HepG2 (cell line): ENCODE results near the gene DEPDC1. TPM values are rescaled to one million over a fixed set of nuclear protein-coding genes. Genes with fewer than 3 reads are reported as not detected.

Experiments used
- ATAC-seq: fragments of 200-7000 bp; cut with Tn5 transposase; 3 replicates; pipeline ENCODE4 v1.9.1; 2020; ENCODE audit warnings: mild to moderate bottlenecking, moderate library complexity
- BruUV-seq: library from RNA; stranded (reverse); fragments of 400-500 nt; replicated peaks from 2 replicates; lab custom pipeline; 2021; lab: Mats Ljungman, UMichigan
- CTCF ChIA-PET: fragments of 300-600 bp; formaldehyde crosslinking; extraction: SDS; loops from one replicate; lab custom pipeline; 2021; ENCODE audit warnings: low total read pairs, inconsistent platforms, low intra/inter-chr PET ratio; lab: Yijun Ruan, JAX
- POLR2A ChIA-PET: fragments of 350-600 bp; sonication (Branson Sonifier 250); formaldehyde crosslinking; loops from one replicate; lab custom pipeline; 2020; ENCODE audit warnings: antibody characterized with exemption, inconsistent platforms; lab: Yijun Ruan, JAX
- DNase-seq: peaks from one replicate; pipeline ENCODE4 v3.0.0-alpha.2; 2015; ENCODE audit warnings: low spot score
- FAIRE-seq: peaks from 3 replicates; lab custom pipeline; 2011; peaks lifted over from hg19 to GRCh38; lab: Jason Lieb, UNC
- H2AFZ ChIP-seq: one replicate; pipeline ENCODE4 v1.6.1; 2011; ENCODE audit warnings: low read length, inconsistent platforms
- H3K27ac ChIP-seq: fragments of 300-600 bp; 3 replicates; pipeline ENCODE4 v1.8.0; 2011; ENCODE audit warnings: mixed run types, mild to moderate bottlenecking, mixed read lengths, low read length, inconsistent platforms; ENCODE audit not compliant: insufficient read depth; ENCODE audit errors: extremely low read length
- H3K27me3 ChIP-seq, 2 experiments: fragments of 200-600 bp in 1 of 2; 2 replicates in 1 of 2; 3 replicates in 1 of 2; pipeline versions ENCODE4 v1.6.0 to v1.8.0; 2011; ENCODE audit warnings: low read length in 2 of 2, mild to moderate bottlenecking in 2 of 2, moderate library complexity in 2 of 2, inconsistent platforms in 1 of 2; ENCODE audit not compliant: insufficient read depth in 2 of 2, control insufficient read depth in 1 of 2
- H3K36me3 ChIP-seq, 2 experiments: fragments of 200-600 bp in 1 of 2; replicated peaks in 1 of 2; 2 replicates in 1 of 2; 3 replicates in 1 of 2; pipeline versions ENCODE4 v1.5.1 to v1.8.0; 2011; ENCODE audit warnings: low read length in 2 of 2, inconsistent platforms in 1 of 2; ENCODE audit not compliant: insufficient read depth in 2 of 2, control insufficient read depth in 1 of 2
- H3K4me1 ChIP-seq: 2 replicates; pipeline ENCODE4 v1.5.1; 2012; ENCODE audit warnings: low read length, inconsistent platforms; ENCODE audit not compliant: insufficient read depth
- H3K4me2 ChIP-seq: 2 replicates; pipeline ENCODE4 v1.6.0; 2011; ENCODE audit warnings: low read depth, low read length, inconsistent platforms
- H3K4me3 ChIP-seq, 3 experiments: fragments of 200-600 bp in 1 of 3; sonication (generic), shearing (Covaris generic) in 1 of 3; replicated peaks in 1 of 3; 2 replicates each; pipeline ENCODE4 v1.5.1; 2011 to 2016; ENCODE audit warnings: low read length in 3 of 3, inconsistent platforms in 2 of 3, low read depth in 2 of 3, mild to moderate bottlenecking in 2 of 3, control low read depth in 1 of 3, mixed read lengths in 1 of 3; ENCODE audit not compliant: insufficient read depth in 1 of 3
- H3K79me2 ChIP-seq: one replicate; pipeline ENCODE4 v1.6.1; 2011; ENCODE audit warnings: low read length, inconsistent platforms; ENCODE audit not compliant: insufficient read depth
- H3K9ac ChIP-seq: 2 replicates; pipeline ENCODE4 v1.6.0; 2011; ENCODE audit warnings: mild to moderate bottlenecking, low read depth, low read length, inconsistent platforms; ENCODE audit not compliant: insufficient read depth
- H3K9me3 ChIP-seq: 2 replicates; pipeline ENCODE4 v1.5.1; 2012; ENCODE audit warnings: mild to moderate bottlenecking, low read length
- H4K20me1 ChIP-seq: 2 replicates; pipeline ENCODE4 v1.6.0; 2011; ENCODE audit warnings: inconsistent platforms, mild to moderate bottlenecking, low read length, moderate library complexity; ENCODE audit not compliant: insufficient read depth
- GATAD1 ChIP-seq: IDR thresholded peaks from 2 replicates; pipeline ENCODE4 v1.6.1; 2016; ENCODE audit warnings: missing genetic modification reagents, missing compliant biosample characterization
- MAFF ChIP-seq: IDR thresholded peaks from 2 replicates; pipeline ENCODE4 v1.6.1; 2011; ENCODE audit warnings: low read depth, low read length, improper control_type of control experiment
- TGIF2 ChIP-seq: IDR thresholded peaks from 2 replicates; pipeline ENCODE4 v1.6.1; 2016; ENCODE audit warnings: control low read depth, missing compliant biosample characterization
- ZNF234 ChIP-seq: sonication (generic); formaldehyde crosslinking; conservative IDR thresholded peaks from 2 replicates; pipeline ENCODE4 v1.5.1; 2020; ENCODE audit warnings: mild to moderate bottlenecking, missing genetic modification reagents
- WGBS: methylation state at CpG from one replicate; pipeline ENCODE4 v1.1.6; 2017; ENCODE audit warnings: low lambda C conversion rate; 5-methylcytosine and 5-hydroxymethylcytosine counted together
- in situ Hi-C: cut with HindIII; loops from 2 replicates; pipeline ENCODE4 v1.10.0; 2017; ENCODE audit warnings: low pct_unique_long_range_greater_than_20kb; ENCODE audit not compliant: extremely low pct_ligation_motif_present
- intact Hi-C: fragments of 100-400 bp; cut with micrococcal nuclease; formaldehyde crosslinking; loops from one replicate; pipeline ENCODE4 v1.10.0; 2022; ENCODE audit not compliant: unreplicated experiment
- polyA plus RNA-seq, 8 experiments: library from polyadenylated mRNA; depleted of rRNA in 3 of 8; stranded (reverse) in 7 of 8; unstranded in 1 of 8; fragments of >200 nt; fragmentation: Illumina TruSeq in 4 of 8; extraction: Trizol in 4 of 8; gene quantifications; 2 replicates each; pipeline versions ENCODE4 v1.2.1 to v1.2.3, GENCODE V29; 2011 to 2016; ENCODE audit warnings: low read depth in 4 of 8, missing spikeins in 1 of 8, mixed read lengths in 1 of 8; ENCODE audit not compliant: insufficient read depth in 1 of 8
- total RNA-seq, 5 experiments: library from RNA; depleted of rRNA; stranded (reverse); fragments of >200 nt; fragmentation: Illumina TruSeq; extraction: Trizol; gene quantifications; 2 replicates each; pipeline ENCODE4 v1.2.3, GENCODE V29; 2016; ENCODE audit warnings: low read depth in 1 of 5
- TF ChIP-seq, protein P1 (sequence below): sonication (generic); formaldehyde crosslinking; IDR thresholded peaks from 2 replicates; pipeline ENCODE4 v1.4.0; 2020; ENCODE audit warnings: mild to moderate bottlenecking, missing genetic modification reagents
- TF ChIP-seq, protein P2 (sequence below): sonication (generic); formaldehyde crosslinking; IDR thresholded peaks from 2 replicates; pipeline ENCODE4 v1.4.0; 2020; ENCODE audit warnings: missing genetic modification reagents

The DEPDC1 gene
- total and polyA plus RNA-seq, 2 of the 13 experiments (the other 11 are each of a cell fraction or from before 2014, with no cell fraction given): 7.0 to 20.2 TPM

DNA sequence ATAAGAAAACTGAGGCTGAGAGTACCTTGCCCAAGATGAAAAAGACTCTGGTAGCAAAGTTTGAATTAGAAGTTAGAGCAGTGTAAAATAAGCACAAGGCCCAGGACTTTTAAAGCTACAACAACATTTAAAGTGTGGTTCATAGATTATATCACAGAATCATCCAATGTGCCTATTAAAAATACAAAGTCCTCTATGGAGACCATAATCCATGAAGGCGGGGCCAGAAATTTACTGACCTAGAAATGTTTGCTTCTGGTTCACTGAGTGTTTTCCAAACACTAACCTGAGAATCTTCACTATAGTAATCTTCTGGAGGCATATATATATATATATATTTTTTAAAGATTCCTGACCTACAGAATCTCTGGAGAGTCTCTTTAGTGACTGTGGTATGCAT is 12.3 kb downstream of the DEPDC1 start:
- Histone ChIP-seq H3K9me3 (no peaks in the 10 kb centered on the region), H3K4me2 (no peak overlapping the region), H3K79me2 (no peaks in the 10 kb centered on the region), H3K4me3 (no peak overlapping the region), H3K9ac (no peak overlapping the region)
- DNase-seq (no peak), ATAC-seq (no peak)
- CTCF ChIA-PET: no interaction called here
- no TSS peak for BruUV-seq
- TF ChIP-seq MAFF: no peak
- no peak for TF ChIP-seq ZNF234 (CRISPR knock-in tag)
- TF ChIP-seq TGIF2 (CRISPR knock-in tag): no peak
- TF ChIP-seq, protein P1, sequence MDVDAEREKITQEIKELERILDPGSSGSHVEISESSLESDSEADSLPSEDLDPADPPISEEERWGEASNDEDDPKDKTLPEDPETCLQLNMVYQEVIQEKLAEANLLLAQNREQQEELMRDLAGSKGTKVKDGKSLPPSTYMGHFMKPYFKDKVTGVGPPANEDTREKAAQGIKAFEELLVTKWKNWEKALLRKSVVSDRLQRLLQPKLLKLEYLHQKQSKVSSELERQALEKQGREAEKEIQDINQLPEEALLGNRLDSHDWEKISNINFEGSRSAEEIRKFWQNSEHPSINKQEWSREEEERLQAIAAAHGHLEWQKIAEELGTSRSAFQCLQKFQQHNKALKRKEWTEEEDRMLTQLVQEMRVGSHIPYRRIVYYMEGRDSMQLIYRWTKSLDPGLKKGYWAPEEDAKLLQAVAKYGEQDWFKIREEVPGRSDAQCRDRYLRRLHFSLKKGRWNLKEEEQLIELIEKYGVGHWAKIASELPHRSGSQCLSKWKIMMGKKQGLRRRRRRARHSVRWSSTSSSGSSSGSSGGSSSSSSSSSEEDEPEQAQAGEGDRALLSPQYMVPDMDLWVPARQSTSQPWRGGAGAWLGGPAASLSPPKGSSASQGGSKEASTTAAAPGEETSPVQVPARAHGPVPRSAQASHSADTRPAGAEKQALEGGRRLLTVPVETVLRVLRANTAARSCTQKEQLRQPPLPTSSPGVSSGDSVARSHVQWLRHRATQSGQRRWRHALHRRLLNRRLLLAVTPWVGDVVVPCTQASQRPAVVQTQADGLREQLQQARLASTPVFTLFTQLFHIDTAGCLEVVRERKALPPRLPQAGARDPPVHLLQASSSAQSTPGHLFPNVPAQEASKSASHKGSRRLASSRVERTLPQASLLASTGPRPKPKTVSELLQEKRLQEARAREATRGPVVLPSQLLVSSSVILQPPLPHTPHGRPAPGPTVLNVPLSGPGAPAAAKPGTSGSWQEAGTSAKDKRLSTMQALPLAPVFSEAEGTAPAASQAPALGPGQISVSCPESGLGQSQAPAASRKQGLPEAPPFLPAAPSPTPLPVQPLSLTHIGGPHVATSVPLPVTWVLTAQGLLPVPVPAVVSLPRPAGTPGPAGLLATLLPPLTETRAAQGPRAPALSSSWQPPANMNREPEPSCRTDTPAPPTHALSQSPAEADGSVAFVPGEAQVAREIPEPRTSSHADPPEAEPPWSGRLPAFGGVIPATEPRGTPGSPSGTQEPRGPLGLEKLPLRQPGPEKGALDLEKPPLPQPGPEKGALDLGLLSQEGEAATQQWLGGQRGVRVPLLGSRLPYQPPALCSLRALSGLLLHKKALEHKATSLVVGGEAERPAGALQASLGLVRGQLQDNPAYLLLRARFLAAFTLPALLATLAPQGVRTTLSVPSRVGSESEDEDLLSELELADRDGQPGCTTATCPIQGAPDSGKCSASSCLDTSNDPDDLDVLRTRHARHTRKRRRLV (CRISPR knock-in tag): no peak
- no peak for TF ChIP-seq GATAD1
- TF ChIP-seq, protein P2, sequence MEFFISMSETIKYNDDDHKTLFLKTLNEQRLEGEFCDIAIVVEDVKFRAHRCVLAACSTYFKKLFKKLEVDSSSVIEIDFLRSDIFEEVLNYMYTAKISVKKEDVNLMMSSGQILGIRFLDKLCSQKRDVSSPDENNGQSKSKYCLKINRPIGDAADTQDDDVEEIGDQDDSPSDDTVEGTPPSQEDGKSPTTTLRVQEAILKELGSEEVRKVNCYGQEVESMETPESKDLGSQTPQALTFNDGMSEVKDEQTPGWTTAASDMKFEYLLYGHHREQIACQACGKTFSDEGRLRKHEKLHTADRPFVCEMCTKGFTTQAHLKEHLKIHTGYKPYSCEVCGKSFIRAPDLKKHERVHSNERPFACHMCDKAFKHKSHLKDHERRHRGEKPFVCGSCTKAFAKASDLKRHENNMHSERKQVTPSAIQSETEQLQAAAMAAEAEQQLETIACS (CRISPR knock-in tag): no peak
- TF ChIP-seq, all 625 proteins: peak for 0
- no peaks in the 10 kb centered on the region for H3K27me3 ChIP-seq
- POLR2A ChIA-PET: no interaction called here
- WGBS: 100% methylated on average over 1 of the region's 1 CpG
- peaks cover 1 to 16% of the 10 kb centered on the region in 2 experiments; a peak in 3 of 5 replicates for H3K36me3 ChIP-seq
- H3K4me1 ChIP-seq: no peaks in the 10 kb centered on the region
- intact Hi-C loops (no loop called here), in situ Hi-C loops (no loop called here)
- no peak for FAIRE-seq
- no peak overlapping the region for H3K27ac ChIP-seq
- H2AFZ ChIP-seq: no peak overlapping the region
- H4K20me1 ChIP-seq: no peaks in the 10 kb centered on the region
